ENCODE data around the gene CNTF. TPM values are rescaled to one million over a fixed set of nuclear protein-coding genes. Genes with fewer than 3 reads are reported as not detected.

CNTF gene
- polyA plus RNA-seq, 3 donors, result 1.0 to 1.3 (median 1.2) TPM

Other genes with a start within 250 kb of the CNTF start
- gene OR5B3, start 215.8 kb upstream of the CNTF start, polyA plus RNA-seq (ENCODE audit: insufficient read length in 3 of 3), result not detected
- not detected for gene OR5B2, start 194.5 kb upstream of the CNTF start, polyA plus RNA-seq (ENCODE audit: insufficient read length in 3 of 3)
- gene OR5B12, start 180.4 kb upstream of the CNTF start, polyA plus RNA-seq (ENCODE audit: insufficient read length in 3 of 3), result not detected
- not detected for gene OR5B21, start 114.6 kb upstream of the CNTF start, polyA plus RNA-seq (ENCODE audit: insufficient read length in 3 of 3)
- gene LPXN, start 46.8 kb upstream of the CNTF start, polyA plus RNA-seq (ENCODE audit: insufficient read length in 3 of 3), result 1 to 10 TPM; 7.6 to 8.5 (median 8.4) TPM
- 10 to 100 TPM; 64.1 to 69.4 (median 64.7) TPM for gene ZFP91, start 43.6 kb upstream of the CNTF start, polyA plus RNA-seq (ENCODE audit: insufficient read length in 3 of 3)
- 100 to 1,000 TPM; 142 to 200 (median 185) TPM for gene GLYAT, start 109.3 kb downstream of the CNTF start, polyA plus RNA-seq (ENCODE audit: insufficient read length in 3 of 3)
- gene GLYATL2, start 222.0 kb downstream of the CNTF start, polyA plus RNA-seq (ENCODE audit: insufficient read length in 3 of 3), result 1 to 10 TPM; 1.6 to 2.7 (median 2.2) TPM

Measured in right renal cortex interstitium (tissue), 3 donors.